ENCODE results near the gene SAC3D1.

GRCh38 chr11:65003282-65003681, 37.7 kb upstream of the SAC3D1 start:
- TF ChIP-seq POLR2AphosphoS5 (IDR thresholded peaks at IDR 0.05; ENCODE audit: borderline replicate concordance, low read depth, low read length) (no peak), EZH2 (IDR thresholded peaks at IDR 0.05) (no peak), FOXP2 (optimal IDR thresholded peaks at IDR 0.05; ENCODE audit: control extremely low read depth, extremely low read length, insufficient read depth) (no peak)
